Neural progenitor cell (in vitro differentiated cells): ENCODE data around the gene ANLN. TPM values are rescaled to one million over a fixed set of nuclear protein-coding genes. Genes with fewer than 3 reads are reported as not detected.
"Not testable (repeated sequence)": the region's sequence is repeated elsewhere in the genome, so short reads cannot be mapped to it uniquely, and the experiment has no call there.

ENCODE experiments used
- DNase-seq: peaks from one replicate; pipeline ENCODE4 v3.0.0-alpha.2; 2016; ENCODE audit warnings: low spot score
- H2AFZ ChIP-seq: fragments of 200-600 bp; sonication (generic); replicated peaks from 2 replicates; pipeline ENCODE4 v1.6.1; 2016; ENCODE audit warnings: antibody characterized with exemption
- H3F3A ChIP-seq: fragments of 200-600 bp; sonication (generic); 2 replicates; pipeline ENCODE4 v1.6.1; 2016; ENCODE audit warnings: antibody characterized with exemption, low read depth
- H3K27ac ChIP-seq: fragments of 200-600 bp; sonication (generic); 2 replicates; pipeline ENCODE4 v1.5.1; 2016; ENCODE audit warnings: mild to moderate bottlenecking
- H3K27me3 ChIP-seq: fragments of 200-600 bp; sonication (generic); 2 replicates; pipeline ENCODE4 v1.6.1; 2016; ENCODE audit warnings: mild to moderate bottlenecking, moderate library complexity
- H3K36me3 ChIP-seq: fragments of 200-600 bp; sonication (generic); 2 replicates; pipeline ENCODE4 v1.5.1; 2016
- H3K4me1 ChIP-seq: fragments of 200-600 bp; sonication (generic); 2 replicates; pipeline ENCODE4 v1.6.1; 2016; ENCODE audit warnings: mixed run types
- H3K4me2 ChIP-seq: fragments of 200-600 bp; sonication (generic); 2 replicates; pipeline ENCODE4 v1.6.1; 2016
- H3K4me3 ChIP-seq: fragments of 200-600 bp; sonication (generic); 2 replicates; pipeline ENCODE4 v1.5.1; 2016
- H3K79me2 ChIP-seq: fragments of 200-600 bp; sonication (generic); 2 replicates; pipeline ENCODE4 v1.6.1; 2016; ENCODE audit warnings: low read depth
- H3K9ac ChIP-seq: fragments of 200-600 bp; sonication (generic); 2 replicates; pipeline ENCODE4 v1.6.1; 2016
- H3K9me3 ChIP-seq: fragments of 200-600 bp; sonication (generic); 2 replicates; pipeline ENCODE4 v1.5.1; 2016; ENCODE audit warnings: low read depth
- H4K20me1 ChIP-seq: fragments of 200-600 bp; sonication (generic); 2 replicates; pipeline ENCODE4 v1.6.1; 2016; ENCODE audit warnings: low read depth
- H3K27ac Mint-ChIP-seq: 3 replicates; pipeline ENCODE4 v1.8.0; 2021; ENCODE audit warnings: mixed read lengths
- H3K27me3 Mint-ChIP-seq: 2 replicates; pipeline ENCODE4 v1.8.0; 2022; ENCODE audit warnings: low read depth, mild to moderate bottlenecking, inconsistent platforms, moderate library complexity, mixed read lengths; ENCODE audit not compliant: insufficient read depth
- H3K36me3 Mint-ChIP-seq: 3 replicates; pipeline ENCODE4 v1.8.0; 2021; ENCODE audit warnings: mixed read lengths
- H3K4me1 Mint-ChIP-seq: 3 replicates; pipeline ENCODE4 v1.8.0; 2021; ENCODE audit warnings: mixed read lengths
- H3K4me3 Mint-ChIP-seq: 3 replicates; pipeline ENCODE4 v1.8.0; 2021; ENCODE audit warnings: mild to moderate bottlenecking, moderate library complexity, mixed read lengths
- H3K9me3 Mint-ChIP-seq: 3 replicates; pipeline ENCODE4 v1.8.0; 2020; ENCODE audit warnings: mixed read lengths
- EZH2 ChIP-seq: fragments of 200-600 bp; sonication (generic); IDR thresholded peaks from 2 replicates; pipeline ENCODE4 v1.6.1; 2017; ENCODE audit warnings: antibody characterized with exemption, mild to moderate bottlenecking, moderate library complexity
- EZH2phosphoT487 ChIP-seq: fragments of 200-600 bp; sonication (generic); IDR thresholded peaks from 2 replicates; pipeline ENCODE4 v1.6.1; 2017; ENCODE audit warnings: antibody characterized with exemption
- total RNA-seq: library from RNA; depleted of rRNA; stranded (reverse); fragments of >200 nt; gene quantifications from 2 replicates; pipeline ENCODE4 v1.2.3, GENCODE V29; 2015; ENCODE audit warnings: low replicate concordance
- TF ChIP-seq, protein P1 (sequence below): fragments of 200-600 bp; sonication (generic); IDR thresholded peaks from 2 replicates; pipeline ENCODE4 v1.5.1; 2017; ENCODE audit warnings: antibody characterized with exemption, mild to moderate bottlenecking

Gene ANLN
- total RNA-seq, 1 donor from 2014 or later = 176 TPM

DNA sequence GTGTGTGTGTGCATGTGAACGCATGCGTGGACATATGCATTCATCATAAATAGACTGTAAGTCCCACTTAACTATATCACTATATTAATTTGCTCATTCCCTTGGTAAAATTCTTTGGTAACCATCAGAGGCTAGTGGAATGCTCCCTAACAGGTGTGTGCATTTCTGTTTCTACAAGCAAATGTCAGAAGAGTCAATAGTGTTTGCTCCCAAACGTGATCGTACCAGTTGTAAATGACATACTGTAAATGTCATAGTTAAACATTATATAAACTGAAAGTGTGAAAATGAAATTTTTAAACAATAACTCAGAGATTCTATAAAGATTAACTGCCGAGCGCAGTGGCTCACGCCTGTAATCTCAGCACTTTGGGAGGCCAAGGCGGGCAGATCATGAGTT lies 94.6 kb downstream of the ANLN start:
- Histone ChIP-seq H3K4me1 (no peaks in the 10 kb centered on the region), H3K27ac (no peak overlapping the region), H3K36me3 (no peaks in the 10 kb centered on the region), H3K4me3 (no peak overlapping the region), H3F3A (no peaks in the 10 kb centered on the region), H3K4me2 (no peak overlapping the region), H2AFZ (no peak overlapping the region), H3K9ac (no peak overlapping the region), H3K79me2 (no peaks in the 10 kb centered on the region), H3K9me3 (no peaks in the 10 kb centered on the region), H4K20me1 (no peaks in the 10 kb centered on the region), H3K27me3 (no peaks in the 10 kb centered on the region)
- H3K9me3 Mint-ChIP-seq = peaks cover 18% of the 10 kb centered on the region
- no peak for DNase-seq
- no peaks in the 10 kb centered on the region for H3K27me3 Mint-ChIP-seq
- no peaks in the 10 kb centered on the region for H3K4me1 Mint-ChIP-seq
- no peak overlapping the region for H3K27ac Mint-ChIP-seq
- TF ChIP-seq EZH2phosphoT487 (no peak), EZH2 (no peak)
- TF ChIP-seq, protein P1, sequence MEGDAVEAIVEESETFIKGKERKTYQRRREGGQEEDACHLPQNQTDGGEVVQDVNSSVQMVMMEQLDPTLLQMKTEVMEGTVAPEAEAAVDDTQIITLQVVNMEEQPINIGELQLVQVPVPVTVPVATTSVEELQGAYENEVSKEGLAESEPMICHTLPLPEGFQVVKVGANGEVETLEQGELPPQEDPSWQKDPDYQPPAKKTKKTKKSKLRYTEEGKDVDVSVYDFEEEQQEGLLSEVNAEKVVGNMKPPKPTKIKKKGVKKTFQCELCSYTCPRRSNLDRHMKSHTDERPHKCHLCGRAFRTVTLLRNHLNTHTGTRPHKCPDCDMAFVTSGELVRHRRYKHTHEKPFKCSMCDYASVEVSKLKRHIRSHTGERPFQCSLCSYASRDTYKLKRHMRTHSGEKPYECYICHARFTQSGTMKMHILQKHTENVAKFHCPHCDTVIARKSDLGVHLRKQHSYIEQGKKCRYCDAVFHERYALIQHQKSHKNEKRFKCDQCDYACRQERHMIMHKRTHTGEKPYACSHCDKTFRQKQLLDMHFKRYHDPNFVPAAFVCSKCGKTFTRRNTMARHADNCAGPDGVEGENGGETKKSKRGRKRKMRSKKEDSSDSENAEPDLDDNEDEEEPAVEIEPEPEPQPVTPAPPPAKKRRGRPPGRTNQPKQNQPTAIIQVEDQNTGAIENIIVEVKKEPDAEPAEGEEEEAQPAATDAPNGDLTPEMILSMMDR = no peak
- no peak overlapping the region for H3K4me3 Mint-ChIP-seq
- no peaks in the 10 kb centered on the region for H3K36me3 Mint-ChIP-seq

DNA sequence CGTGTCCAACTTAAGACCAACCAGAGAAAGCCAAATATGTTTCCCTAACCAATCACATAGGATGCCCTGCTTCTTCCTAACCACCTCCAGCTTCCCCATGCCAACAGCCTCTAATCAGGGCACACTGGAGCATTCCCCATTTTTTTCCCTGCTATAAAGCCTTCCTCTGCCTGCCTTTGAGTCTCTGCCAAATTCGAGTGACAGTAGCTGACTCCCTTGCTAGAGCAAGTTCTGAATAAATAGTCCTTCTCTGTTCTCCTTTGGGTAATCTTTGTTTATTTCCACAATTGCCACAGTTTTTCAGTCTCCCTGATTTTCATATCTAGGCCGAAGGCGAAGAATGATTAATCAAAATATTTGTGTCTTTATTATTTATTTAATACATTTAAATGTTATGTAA lies 96.7 kb downstream of the ANLN start:
- no peak for TF ChIP-seq EZH2phosphoT487
- no peak for TF ChIP-seq EZH2
- TF ChIP-seq, protein P1 = no peak
- H3K27ac ChIP-seq = no peak overlapping the region
- DNase-seq = no peak
- no peaks in the 10 kb centered on the region for H3K79me2 ChIP-seq
- peak overlapping the region; percentile 58 for H2AFZ ChIP-seq
- H4K20me1 ChIP-seq = no peaks in the 10 kb centered on the region
- Mint-ChIP-seq H3K9me3 (peaks cover 8% of the 10 kb centered on the region), H3K27me3 (no peaks in the 10 kb centered on the region), H3K27ac (no peak overlapping the region), H3K4me3 (no peak overlapping the region), H3K36me3 (no peaks in the 10 kb centered on the region), H3K4me1 (no peaks in the 10 kb centered on the region)
- no peaks in the 10 kb centered on the region for H3K9me3 ChIP-seq
- H3K4me2 ChIP-seq = no peak overlapping the region
- H3K4me1 ChIP-seq = peaks cover 6% of the 10 kb centered on the region
- H3K36me3 ChIP-seq = no peaks in the 10 kb centered on the region
- no peaks in the 10 kb centered on the region for H3K27me3 ChIP-seq
- no peaks in the 10 kb centered on the region for H3F3A ChIP-seq
- H3K4me3 ChIP-seq = no peak overlapping the region
- H3K9ac ChIP-seq = no peak overlapping the region

DNA sequence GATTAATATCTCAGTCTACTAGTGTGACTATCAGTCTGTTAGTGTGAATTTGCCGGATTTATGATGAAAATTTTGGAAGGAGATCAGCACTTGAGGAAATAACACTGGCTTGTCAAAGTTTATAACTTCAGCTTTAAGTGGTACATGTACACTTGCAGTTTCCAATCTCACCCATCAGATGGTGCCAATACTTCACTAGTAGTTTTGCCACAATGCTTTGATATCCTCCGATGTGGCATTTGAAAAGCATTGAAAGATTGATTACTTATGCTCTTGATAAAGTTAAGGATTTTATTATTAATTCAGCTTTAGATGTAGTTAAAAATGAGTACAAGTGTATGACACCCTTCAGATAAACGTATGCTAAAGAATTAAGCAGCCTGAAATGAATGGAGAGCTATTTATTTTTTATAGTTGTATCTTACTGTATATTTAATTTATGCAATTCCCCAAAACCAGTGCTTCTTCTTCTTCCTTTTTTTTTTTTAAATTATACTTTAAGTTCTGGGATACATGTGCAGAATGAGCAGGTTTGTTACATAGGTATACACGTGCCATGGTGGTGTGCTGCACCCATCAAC lies 98.2 kb downstream of the ANLN start:
- TF ChIP-seq EZH2 (no peak), EZH2phosphoT487 (no peak)
- TF ChIP-seq, protein P1 = peak; percentile 96
- Histone ChIP-seq H3K9me3 (peaks cover 5% of the 10 kb centered on the region), H3K4me3 (no peak overlapping the region), H3K27ac (no peak overlapping the region), H3K36me3 (no peaks in the 10 kb centered on the region), H3K9ac (no peak overlapping the region), H3F3A (no peaks in the 10 kb centered on the region), H3K27me3 (no peaks in the 10 kb centered on the region), H3K4me1 (peaks cover 6% of the 10 kb centered on the region), H2AFZ (no peak overlapping the region), H3K79me2 (no peaks in the 10 kb centered on the region), H4K20me1 (no peaks in the 10 kb centered on the region), H3K4me2 (no peak overlapping the region)
- DNase-seq = peak; percentile 70
- no peaks in the 10 kb centered on the region for H3K4me1 Mint-ChIP-seq
- no peak overlapping the region for H3K4me3 Mint-ChIP-seq
- no peak overlapping the region for H3K27ac Mint-ChIP-seq
- no peaks in the 10 kb centered on the region for H3K36me3 Mint-ChIP-seq
- peaks cover 3% of the 10 kb centered on the region for H3K9me3 Mint-ChIP-seq
- H3K27me3 Mint-ChIP-seq = no peaks in the 10 kb centered on the region

DNA sequence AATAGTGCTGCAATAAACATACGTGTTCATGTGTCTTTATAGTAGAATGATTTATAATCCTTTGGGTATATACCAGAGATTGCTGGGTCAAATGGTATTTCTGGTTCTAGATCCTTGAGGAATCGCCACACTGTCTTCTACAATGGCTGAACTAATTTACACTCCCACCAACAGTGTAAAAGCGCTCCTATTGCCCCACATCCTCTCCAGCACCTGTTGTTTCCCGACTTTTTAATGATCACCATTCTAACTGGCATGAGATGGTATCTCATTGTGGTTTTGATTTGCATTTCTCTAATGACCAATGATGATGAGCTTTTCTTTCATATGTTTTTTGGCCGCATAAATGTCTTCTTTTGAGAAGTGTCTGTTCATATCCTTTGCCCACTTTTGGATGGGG lies 99.0 kb downstream of the ANLN start:
- not testable (repeated sequence) for H2AFZ ChIP-seq, H3K4me2 ChIP-seq, H3K36me3 Mint-ChIP-seq, H3K4me3 ChIP-seq, H4K20me1 ChIP-seq, H3K4me3 Mint-ChIP-seq, H3K4me1 ChIP-seq, H3K27ac Mint-ChIP-seq, H3K36me3 ChIP-seq, DNase-seq, H3K9ac ChIP-seq, H3K9me3 Mint-ChIP-seq, H3K27ac ChIP-seq, H3K9me3 ChIP-seq, H3K79me2 ChIP-seq, H3F3A ChIP-seq, H3K4me1 Mint-ChIP-seq, H3K27me3 ChIP-seq, H3K27me3 Mint-ChIP-seq
